HG03571 (cell line): ENCODE data around the gene GCKR.
"Not testable (repeated sequence)": the region's sequence is repeated elsewhere in the genome, so short reads cannot be mapped to it uniquely, and the experiment has no call there.

Experiments
- ATAC-seq: cut with Tn5 transposase; IDR thresholded peaks from one replicate; pipeline ENCODE4 v1.9.1; 2021; ENCODE audit not compliant: unreplicated experiment

GCKR gene

DNA sequence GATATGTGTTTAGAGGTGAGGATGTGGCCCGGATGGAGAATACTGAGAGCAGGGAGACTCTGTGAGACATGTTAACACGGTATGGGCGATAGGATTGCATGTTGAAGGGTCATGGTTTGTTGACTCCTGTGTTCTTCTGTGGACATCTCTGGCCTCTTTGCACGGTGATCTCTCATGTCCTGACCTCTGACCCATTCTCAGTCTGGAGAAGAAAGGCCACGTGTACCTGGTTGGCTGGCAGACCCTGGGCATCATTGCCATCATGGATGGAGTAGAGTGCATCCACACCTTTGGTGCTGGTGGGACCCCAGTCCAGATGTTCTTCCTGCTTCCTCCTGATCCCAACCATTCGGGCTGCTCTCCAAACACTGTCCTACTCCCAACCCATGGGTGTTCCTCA is 9.9 kb downstream of the GCKR start:
- no peak for ATAC-seq

DNA sequence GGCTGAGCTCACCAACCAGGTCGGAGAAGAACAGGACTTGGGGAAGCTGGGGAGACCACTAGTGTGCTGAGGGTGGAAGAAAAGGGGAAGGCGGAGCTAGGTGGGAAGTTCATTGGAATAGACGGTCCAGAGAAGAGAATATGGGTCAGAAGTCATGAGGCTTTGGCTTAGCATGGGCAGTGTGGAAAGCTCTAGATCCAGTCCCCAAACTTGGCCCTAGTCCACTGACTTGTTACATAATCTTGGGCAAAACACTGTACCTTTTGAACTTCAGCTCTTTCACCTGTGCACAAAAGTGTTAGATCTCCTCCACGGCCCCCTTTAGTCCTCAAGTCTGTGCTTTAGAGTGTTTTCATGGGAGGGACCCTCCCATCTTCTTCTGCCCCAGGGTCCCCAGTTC is 10.7 kb downstream of the GCKR start:
- no peak for ATAC-seq

DNA sequence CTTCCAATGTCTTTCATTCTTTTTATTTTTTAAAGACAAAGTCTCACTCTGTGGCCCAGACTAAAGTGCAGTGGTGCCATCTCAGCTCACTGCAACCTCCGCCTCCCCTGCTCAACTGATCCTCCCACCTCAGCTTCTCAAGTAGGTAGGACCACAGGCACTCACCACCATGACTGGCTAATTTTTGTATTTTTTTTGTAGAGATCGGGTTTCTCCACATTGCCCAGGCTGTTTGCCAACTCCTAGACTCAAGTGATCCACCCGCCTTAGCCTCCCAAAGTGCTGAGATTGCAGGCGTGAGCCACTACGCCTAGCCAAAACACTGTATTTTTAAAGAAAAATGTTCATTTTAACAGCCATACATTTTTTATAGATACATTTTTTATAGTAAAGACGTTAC is 12.7 kb downstream of the GCKR start:
- ATAC-seq: no peak

GRCh38 chr2:27518113-27518781 is 21.6 kb downstream of the GCKR start:
- ATAC-seq: no peak

DNA sequence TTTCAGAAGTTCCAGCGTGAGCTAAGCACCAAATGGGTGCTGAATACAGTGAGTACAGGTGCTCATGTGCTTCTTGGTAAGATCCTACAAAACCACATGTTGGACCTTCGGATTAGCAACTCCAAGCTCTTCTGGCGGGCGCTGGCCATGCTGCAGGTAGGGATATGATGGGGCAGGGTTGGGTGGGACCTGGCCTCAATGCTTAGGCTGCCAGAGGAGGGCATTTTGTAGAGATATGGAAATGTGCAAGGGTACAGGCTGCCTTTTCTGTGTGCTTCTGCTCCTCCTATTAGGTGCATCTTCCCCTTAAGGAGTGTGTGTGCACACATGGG is 22.1 kb downstream of the GCKR start:
- ATAC-seq: no peak

DNA sequence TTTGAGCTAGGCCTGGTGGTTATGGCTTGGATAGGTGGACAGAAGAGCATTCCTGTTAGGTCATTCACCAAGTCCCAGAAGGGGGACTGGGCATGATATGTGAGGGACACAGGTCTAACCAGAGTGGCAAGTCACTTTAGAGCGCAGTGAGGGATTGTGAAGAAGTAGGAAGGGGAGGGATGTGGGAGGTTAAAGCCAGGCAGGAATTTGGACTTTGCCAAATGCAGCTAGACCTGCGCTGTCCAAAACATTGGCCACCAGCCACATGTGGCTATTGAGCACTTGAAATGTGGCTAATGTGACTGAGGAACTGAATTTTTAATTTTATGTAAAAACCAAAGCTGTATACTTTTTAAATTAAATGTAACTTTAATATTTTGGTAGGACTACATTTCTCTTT is 23.7 kb downstream of the GCKR start:
- ATAC-seq: no peak

DNA sequence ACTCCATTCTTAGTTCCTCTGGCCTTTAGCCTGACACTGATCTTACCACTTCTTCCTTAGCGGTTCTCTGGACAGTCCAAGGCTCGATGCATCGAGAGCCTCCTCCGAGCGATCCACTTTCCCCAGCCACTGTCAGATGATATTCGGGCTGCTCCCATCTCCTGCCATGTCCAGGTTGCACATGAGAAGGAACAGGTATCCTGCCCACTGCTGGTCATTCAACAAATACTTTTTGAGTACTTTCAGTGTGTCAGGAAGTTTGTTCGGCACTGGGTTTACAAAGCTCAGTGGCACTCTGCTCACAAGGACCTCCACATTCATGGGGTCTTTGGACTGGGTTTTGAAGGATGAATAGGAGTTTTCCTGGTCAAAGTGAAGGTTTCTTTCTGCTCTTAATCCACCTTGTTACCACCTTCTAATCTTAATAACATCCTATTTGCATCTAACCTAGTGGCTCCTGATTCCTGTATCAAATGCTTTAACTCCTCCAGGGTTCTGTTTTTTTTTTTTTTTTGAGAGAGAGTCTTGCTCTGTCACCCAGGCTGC is 25.8 kb downstream of the GCKR start:
- no peak for ATAC-seq

DNA sequence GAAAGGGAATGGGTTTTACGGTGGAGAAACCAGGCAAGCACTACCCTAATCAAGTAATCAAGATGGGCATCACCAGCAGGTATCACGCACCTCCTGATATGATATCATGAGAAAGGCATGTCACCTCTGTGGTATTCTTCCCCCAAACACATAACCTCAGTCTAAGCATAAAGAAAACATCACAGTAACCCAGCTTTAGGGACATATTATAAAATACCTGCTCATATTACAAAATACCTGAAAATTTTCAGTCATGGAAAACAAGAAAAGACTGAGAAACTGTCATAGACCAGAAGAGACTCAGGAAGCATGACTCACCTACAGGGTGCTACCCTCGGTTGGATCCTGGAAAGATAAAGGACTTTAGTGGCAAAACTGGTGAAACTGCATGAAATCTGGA is 30.5 kb downstream of the GCKR start:
- no peak for ATAC-seq

DNA sequence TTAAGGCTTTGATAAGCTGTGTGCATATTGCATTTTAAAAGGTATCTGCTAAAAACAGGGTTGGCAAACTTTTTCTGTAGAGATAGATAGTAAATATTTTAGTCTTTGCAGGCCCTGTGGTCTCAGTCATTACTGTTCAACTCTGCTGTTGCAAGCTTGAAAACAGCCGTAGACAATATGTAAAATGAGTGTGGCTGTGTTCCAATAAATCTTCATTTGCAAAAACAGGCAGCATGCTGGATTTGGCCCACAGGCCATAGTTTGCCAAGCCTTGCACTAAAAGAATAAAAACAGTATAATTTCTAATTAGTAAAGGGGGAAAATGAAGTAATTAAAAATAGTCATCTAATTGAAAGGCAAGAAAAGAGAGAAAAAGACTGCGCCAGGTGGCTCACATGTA is 35.3 kb downstream of the GCKR start:
- no peak for ATAC-seq

DNA sequence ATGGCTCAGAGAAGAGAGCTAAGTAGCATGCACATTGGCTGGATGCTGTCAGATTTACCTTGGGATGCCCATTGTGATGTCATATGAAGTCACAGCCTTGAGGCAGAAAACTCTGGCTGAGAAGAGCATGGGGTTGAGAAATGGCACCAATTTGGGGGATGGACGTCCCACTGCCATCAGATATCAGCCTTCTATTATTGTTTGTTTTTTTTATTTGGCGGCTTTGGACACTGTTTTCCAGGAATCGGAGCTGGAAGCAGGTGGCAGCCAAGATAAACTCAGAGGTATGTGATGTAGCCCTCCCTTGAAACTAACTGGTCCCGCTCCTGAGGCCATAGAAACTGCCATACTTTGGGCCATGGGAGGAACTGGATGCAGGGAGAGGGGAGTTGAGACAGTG is 40.6 kb downstream of the GCKR start:
- no peak for ATAC-seq

- not testable (repeated sequence) for ATAC-seq
Measured at GRCh38 chr2:27538839-27539450, 42.3 kb downstream of the GCKR start.

- not testable (repeated sequence) for ATAC-seq
Measured at GRCh38 chr2:27539649-27540048, 43.0 kb downstream of the GCKR start.

- ATAC-seq: no peak
Measured at GRCh38 chr2:27544143-27544821, 47.6 kb downstream of the GCKR start.

DNA sequence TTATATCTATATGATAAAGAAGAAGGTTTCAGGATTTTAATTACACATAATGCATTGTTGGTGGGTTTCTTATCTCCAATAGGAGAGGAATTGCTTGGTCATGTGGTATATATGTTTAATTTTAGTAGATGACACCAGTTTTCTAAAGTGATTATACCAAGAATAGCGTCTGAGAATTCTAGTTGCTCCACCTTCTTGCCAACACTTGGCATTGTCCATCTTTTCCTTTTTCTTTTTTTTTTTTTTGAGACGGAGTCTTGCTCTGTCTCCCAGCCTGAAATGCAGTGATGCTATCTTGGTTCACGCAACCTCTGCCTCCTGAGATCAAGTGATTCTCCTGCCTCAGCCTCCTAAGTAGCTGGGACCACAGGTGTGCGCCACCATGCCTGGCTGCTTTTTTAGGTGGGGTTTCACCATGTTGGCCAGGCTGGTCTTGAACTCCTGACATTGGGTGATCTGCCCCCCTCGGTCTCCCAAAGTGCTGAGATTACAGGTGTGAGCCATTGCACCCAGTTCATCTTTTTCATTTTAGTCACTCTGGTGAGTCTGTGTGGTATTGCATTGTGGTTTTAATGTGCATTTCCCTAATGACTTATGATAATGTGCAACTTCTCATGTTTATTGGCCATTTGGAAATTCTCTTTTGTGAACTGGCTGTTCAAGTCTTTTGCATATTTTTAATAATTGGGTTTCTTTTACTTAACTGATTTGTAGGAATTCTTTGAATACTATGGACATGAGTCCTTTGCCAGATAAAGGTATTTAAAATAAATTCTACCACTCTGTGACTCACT is 48.9 kb downstream of the GCKR start:
- ATAC-seq: no peak

DNA sequence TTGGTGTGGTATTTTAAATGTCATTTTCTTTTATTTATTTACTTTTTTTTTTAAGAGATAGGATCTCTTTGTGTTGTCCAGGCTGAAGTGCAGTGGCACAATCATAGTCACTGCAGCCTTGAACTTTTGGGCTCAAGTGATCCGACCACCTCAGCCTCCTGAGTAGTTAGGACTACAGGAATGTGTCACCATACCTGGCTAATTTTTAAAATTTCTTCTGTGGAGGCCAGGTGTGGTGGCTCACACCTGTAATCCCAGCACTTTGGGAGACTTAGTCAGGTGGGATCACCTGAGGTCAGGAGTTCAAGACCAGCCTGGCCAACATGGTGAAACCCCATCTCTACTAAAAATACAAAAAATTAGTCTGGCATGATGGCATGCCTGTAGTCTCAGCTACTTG is 52.7 kb downstream of the GCKR start:
- no peak for ATAC-seq

DNA sequence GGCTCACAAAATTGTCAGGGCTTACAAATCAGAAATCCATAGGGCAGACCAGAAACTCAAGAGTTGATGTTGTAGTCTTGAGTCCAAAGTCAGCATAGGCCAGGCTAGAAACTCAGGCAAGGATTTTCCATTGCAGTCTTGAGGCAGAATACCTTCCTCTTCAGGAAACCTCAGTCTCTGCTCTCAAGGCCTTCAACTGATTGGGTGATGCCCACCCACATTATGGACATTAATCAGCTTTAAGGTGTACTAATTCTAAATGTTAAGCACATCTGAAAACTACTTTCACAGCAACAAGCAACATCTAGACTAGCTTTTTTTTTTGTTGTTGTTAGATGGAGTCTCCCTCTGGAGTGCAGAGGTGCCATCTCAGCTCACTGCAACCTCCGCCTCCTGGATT is 54.9 kb downstream of the GCKR start:
- no peak for ATAC-seq

DNA sequence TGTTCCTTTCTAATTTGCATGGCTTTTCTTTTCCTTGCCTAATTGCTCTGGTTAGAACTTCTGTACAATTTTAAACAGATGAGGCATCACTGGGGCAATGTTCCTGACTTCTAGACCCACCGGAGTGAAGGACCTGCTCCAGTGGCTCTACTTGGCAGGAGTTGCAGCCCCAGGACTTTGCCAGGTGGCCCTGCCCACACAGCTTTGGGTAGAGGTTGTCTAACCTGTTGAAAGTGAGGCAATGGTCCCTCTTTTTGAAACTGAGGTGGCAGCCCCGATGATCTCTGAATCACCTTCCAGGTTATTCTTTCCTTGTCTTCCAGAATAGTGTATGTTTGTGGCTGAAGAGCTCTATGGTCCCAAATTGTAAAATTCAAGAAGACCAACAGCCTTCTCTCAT is 56.3 kb downstream of the GCKR start:
- ATAC-seq: no peak

- not testable (repeated sequence) for ATAC-seq
Measured at GRCh38 chr2:27554451-27554850, 57.8 kb downstream of the GCKR start.

GRCh38 chr2:27559228-27559627 is 62.6 kb downstream of the GCKR start:
- no peak for ATAC-seq

GRCh38 chr2:27561060-27561459 is 64.4 kb downstream of the GCKR start:
- no peak for ATAC-seq

- ATAC-seq: no peak
Measured at GRCh38 chr2:27566628-27567027, 70.0 kb downstream of the GCKR start.

DNA sequence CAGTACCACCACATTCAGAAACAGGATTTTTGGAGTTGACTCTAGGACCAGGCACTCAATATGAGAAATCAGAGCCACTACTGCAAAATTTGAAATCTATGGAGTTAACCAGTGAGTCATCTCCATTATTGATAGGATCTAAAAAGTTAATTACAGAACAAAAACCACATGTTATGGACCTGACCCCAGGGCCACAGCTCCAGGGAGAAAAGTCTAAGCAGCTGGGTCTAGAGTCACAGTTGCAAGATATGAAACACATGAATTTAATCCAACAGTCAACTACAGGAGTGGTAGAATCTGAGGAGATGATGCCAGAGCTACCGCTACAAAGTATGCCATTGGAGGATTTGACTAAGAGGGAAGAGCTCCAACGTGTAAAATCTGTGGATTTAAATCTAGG is 72.8 kb downstream of the GCKR start:
- no peak for ATAC-seq
